Measurements from ENCODE around the gene ALPL.
A peak's percentile ranks its signal among the peaks of the same experiment; 100 is the strongest.

The ALPL gene

DNA sequence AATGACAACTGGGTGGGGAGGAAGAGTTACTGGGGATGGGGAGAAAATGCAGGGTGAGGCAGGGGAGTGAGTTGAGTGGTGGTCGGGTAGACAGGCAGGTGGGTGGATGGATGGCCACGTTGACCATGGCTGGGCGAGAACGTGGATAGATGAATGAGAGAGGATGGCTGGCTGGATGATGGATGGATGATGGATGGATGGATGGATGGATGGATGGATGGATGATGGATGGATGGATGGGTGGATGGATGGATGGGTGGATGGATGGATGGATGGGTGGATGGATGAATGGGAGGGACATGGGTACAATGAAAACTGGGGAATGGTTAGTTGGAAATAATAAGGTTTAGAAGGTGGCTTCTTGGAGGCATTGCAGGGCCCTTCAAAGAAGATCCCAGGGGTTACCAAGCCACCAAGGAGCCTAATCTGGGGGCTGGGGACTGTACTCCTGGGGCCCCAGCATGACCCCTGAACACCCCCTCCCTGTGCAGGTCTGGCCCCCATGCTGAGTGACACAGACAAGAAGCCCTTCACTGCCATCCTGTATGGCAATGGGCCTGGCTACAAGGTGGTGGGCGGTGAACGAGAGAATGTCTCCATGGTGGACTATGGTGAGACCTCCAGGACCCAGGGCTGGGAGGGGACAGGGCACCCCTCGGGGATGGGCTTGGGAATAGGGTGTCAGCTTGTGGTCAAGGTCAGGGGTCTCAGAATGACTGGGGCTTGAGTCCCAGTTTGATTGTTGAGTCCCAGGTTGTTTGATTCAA lies 67.0 kb downstream of the ALPL start:
- DNase-seq (ENCODE audit: low read depth, low spot score) = no peak

DNA sequence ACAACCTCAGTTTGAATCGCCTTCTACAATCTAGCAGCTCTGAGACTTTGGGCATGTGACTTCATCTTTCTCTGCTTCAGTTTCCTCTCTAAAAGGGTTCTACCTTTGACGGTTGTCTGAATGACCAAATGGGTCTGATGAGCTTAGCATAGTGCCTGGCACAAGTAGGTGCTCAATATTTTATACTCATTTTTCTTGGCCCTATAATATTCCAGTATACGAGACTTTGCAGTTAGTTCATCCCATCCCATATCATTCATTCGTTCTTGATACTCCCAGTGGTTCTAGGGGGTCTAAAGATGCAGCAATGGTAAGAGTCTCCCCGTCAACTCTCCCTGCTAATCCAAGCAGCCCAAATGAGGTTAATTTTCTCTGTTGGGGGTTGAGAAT lies 67.6 kb downstream of the ALPL start:
- no peak for DNase-seq (ENCODE audit: low read depth, low spot score)

DNA sequence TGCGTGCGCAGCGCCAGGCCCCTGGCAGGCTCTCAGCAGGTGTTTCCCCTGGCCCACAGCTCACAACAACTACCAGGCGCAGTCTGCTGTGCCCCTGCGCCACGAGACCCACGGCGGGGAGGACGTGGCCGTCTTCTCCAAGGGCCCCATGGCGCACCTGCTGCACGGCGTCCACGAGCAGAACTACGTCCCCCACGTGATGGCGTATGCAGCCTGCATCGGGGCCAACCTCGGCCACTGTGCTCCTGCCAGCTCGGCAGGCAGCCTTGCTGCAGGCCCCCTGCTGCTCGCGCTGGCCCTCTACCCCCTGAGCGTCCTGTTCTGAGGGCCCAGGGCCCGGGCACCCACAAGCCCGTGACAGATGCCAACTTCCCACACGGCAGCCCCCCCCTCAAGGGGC lies 68.1 kb downstream of the ALPL start:
- no peak for DNase-seq (ENCODE audit: low read depth, low spot score)

DNA sequence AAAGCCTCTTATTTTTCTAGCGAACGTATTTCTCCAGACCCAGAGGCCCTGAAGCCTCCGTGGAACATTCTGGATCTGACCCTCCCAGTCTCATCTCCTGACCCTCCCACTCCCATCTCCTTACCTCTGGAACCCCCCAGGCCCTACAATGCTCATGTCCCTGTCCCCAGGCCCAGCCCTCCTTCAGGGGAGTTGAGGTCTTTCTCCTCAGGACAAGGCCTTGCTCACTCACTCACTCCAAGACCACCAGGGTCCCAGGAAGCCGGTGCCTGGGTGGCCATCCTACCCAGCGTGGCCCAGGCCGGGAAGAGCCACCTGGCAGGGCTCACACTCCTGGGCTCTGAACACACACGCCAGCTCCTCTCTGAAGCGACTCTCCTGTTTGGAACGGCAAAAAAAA lies 68.7 kb downstream of the ALPL start:
- no peak for DNase-seq (ENCODE audit: low read depth, low spot score)

DNA sequence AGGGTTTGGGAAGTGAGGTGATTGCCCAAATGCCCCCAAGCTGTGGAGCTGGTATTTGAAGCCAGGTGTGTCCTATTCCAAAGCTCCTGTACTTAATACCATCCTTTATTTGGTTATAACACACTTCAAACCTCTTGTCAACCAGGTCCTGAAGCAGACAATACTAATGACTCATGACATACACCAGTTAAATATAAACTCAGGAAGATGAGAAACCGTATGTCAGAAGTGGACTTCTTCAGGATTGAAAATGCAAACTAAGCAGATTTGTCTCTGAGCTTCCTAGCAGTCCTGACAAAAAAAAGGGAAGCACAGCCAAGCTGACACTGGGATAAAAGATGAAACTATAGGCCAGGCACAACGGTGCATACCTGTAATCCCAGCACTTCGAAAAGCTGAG lies 70.6 kb downstream of the ALPL start:
- DNase-seq (ENCODE audit: low read depth, low spot score) = no peak

DNA sequence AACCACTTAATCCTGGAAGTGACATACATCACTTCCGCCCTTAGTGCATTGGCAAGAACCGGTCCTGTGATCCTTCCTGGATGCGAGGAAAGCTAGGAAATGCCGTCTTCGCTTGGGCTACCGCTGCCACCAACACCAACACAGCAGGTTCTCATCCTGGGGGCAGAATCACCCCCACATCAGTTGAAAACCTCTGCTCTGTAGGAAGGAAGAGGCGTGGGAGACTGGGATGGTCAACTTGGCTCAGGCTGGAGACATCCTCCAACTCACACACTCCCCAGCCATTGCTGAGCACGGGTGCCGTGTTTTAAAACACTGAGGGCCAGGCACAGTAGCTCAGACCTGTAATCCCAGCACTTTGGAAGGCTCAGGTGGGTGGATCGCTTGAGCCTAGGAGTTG lies 74.9 kb downstream of the ALPL start:
- DNase-seq (ENCODE audit: low read depth, low spot score) = no peak

DNA sequence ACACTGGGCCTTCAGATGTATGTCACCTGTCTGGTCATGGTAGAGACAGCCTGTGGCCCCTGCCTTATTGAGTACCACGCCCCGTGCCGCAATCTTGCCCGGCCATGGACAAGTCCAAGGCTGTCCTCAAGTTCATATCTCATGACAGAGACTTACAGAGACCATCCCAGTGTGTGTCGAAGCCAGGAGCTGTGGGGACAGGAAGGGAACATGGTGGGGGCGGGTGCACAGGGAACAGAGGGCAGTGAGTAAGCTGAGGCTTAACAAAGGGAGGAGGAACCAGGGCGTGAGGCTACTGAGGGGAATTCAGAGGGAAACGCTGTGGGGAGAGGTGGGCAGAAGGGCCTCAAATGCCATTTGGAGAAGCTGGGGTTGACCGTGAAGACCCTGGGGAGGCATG lies 75.8 kb downstream of the ALPL start:
- no peak for DNase-seq (ENCODE audit: low read depth, low spot score)

DNA sequence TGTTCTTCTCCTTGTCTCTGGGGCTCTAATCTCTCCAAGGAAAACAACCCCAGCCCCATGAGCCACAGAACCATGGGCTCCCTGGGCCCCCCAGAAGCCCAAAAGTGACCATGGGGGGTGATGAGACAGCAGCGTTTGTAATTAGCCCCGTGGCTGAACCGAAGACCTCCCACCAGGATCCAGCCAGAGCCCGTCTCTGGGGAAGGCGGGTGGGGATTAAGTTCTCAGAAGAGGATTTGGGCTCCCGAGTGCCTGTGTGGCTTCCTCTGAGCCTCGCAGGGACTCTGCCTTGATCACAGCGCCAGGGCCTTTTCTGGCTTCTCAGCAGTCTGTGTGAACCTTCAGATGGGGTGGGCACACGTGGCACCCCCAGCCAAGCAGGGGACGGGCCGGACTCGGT lies 77.0 kb downstream of the ALPL start:
- DNase-seq (ENCODE audit: low read depth, low spot score) = no peak

DNA sequence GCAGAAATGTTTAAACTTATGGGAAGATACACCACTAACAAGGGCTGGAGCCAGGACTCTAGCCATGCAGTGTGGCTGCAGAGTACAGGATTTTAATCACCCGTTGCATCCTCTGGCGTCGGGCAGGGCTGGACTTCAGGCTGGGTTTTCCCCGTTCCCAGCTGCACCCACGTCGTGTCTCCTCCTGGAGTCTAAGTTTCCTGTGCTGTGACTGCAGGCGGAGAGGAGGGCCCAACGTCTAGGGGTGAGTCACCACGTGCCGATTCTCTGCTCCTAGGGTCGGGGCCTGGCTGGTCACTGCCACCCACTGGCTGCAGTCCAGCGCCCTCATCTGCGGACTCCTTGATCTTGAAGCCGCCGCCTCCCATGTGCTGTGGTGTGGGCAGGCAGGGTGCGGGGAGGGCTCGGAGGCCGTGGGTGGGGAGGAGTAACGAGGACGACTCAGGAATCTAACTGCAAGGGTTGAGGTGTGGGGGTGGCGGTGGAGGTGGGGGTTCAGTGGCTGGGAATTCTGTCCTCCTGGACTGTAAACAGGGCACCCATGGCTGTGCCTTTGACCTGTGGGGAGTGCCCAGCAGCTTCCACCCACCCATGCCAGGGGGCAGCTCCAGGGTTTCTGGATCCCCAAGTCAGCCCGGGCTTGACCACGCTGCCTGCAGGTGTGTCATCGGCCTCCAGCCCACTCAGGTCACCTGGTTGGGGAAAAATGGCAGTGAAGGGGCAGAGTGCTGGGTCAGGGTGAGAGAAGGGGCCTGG lies 77.8 kb downstream of the ALPL start:
- DNase-seq (ENCODE audit: low read depth, low spot score) = peak; percentile 88

DNA sequence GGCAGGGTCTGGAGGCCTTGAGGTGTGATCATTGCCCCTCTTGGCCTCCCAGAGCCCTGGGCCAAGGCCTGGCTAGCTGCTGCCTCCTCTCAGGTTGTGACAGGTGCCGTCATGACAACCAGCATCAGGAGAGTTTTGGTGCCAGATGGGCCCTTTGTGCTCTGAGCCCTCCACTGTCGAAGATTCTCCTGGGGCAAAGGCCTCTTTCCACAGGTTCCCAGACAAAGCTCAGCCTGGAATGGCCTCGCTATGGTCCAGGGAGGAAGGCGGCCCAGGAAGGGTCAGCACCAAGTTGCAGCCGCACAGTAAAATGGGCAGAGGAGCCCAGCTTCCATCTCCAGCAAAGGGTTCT lies 78.4 kb downstream of the ALPL start:
- no peak for DNase-seq (ENCODE audit: low read depth, low spot score)

DNA sequence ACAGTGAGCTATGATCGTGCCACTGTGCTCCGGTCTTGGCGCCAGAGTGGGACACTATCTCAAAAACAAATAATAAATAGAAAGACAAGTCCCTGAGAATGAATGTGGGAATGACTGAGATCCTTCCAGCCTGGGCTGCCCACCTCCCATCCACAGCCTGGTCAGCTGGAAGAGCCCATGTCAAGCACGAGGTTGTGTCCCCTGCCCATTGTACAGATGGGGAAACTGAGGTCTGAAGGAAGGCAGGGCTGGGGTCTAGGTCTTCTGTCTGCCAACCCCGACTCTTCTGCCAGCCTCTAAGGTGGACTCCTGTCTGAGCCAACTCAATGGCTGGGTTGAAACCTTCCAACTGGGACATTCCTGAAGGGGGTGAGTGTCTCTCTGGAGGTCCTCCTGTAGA lies 80.4 kb downstream of the ALPL start:
- no peak for DNase-seq (ENCODE audit: low read depth, low spot score)

DNA sequence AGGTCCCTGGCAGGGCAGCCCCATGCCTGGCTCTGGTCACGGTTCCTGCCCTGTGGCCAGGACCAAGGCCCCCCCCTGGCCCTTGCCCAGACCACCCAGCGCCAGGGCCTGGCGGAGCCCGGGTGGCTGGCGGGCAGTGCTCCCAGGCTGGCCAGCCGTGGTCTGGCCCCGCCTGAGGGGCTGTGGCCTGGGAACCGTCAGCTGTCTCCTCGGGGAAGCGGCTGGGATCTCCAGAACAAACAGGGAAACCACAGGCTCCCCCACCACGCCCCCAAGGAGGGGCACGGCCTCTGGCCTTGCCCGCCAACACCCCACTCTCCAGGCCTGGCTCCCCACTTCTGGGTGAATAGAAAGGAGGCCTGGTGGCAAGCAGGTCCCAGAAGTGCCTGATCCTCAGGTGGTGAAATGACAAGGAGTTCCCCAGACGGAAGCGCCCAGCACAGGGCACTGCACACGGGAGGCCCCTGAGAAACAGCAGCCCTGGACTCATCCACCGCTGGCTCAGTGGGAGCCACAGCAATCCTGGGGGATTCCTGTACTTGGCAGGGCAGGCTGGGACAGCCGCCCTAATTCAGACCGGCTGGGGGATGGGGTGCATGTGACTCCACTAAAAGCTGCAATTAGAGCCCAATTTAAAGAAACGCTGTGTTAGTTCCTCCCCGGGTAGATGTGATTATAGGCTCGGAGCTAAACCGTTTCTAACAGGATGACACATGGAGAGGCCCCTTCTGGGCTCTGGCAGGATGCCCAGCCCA lies 81.1 kb downstream of the ALPL start:
- no peak for DNase-seq (ENCODE audit: low read depth, low spot score)

DNA sequence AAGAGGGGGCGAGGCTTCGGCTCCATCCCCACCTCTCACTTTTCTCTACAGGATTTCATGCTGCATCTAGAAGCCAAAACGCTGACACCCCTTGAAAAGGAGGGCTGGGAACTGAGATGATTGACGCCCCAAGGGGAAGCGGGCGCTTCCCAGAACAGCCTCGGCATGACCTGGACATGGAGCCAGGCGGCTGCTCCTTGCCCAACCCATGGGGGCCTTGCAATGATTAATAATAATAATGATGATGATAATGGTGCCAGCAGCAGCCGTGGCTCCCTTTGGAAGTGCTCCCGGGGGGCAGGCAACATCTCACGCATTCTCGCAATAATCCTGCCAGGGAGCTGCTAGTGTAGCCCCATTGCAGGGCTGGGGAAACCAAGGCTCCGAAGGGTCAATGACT lies 81.7 kb downstream of the ALPL start:
- DNase-seq (ENCODE audit: low read depth, low spot score) = no peak

DNA sequence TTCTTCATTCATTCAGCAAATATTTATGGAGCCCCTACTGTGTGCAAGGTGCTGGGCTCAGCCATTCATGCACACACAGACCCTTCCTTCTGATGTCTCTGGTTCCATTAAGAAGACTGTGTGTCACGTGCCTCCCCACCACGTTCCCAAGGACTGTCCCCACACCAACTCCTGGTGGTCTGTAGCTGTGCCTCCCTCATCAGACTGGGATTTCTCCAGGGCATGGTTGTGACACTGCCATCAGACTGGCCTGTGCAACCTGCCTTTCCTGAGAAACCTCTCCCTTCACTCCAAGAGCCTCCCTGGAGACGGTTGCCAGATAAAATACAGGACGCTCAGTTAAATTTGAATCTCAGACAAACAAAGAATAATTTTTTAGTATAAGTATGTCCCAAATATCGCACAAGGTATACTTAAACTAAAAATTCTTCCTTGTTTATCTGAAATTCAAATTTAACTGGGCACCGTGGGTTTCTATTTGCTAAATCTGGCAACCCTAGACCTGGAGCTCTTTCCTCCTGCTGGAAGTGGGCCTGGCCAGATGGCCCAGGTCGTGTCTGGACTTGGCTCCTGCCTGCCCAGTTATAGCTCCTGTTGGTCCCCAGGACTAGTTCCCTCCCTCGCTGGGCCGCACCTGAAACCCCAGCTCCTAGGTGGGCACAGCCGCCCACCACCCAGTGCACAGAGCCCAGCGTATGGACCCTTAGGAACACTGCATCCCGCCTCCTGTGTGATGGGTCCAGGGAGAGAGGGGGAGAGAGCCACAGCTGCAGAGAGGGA lies 83.1 kb downstream of the ALPL start:
- DNase-seq (ENCODE audit: low read depth, low spot score) = no peak

DNA sequence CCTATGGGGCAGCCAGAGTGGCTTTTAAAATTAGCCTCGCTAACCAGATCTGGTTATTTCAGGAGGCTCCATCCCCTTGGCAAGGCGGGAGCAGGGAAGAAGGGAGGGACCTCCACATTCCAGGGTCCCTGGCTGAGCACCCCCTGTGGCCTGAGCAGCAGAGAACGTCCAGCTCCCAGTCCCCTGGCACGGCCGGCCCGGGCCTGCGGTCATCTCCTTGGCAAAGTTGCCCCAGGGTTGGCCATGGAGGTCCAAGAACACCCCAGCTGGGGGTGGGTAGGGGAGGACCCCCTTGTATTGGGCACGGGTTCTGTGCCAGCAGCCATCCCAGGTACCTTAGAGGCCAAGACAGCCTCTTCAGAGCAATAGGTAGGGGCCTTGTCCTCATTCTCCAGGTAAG lies 84.0 kb downstream of the ALPL start:
- no peak for DNase-seq (ENCODE audit: low read depth, low spot score)

DNA sequence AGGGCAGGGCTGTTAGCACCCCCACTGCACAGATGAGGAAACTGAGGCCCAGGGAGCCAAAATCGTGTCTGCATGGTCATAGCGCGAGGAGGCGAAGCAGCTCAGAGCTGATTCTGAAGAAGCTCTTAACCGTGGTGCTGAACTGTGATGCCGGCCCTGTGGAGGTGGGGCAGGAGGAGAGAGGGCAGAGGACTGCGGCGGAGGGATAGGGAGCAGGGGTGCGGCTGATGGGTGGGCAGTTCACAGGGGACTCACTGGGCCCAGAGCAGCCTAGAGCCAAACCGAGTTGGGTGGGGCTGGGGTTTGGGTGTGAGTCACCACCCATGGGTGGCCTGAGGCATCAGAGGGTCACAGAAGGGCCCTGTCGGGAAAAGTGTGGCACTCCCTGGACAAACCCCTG lies 85.3 kb downstream of the ALPL start:
- DNase-seq (ENCODE audit: low read depth, low spot score) = peak; percentile 28

DNA sequence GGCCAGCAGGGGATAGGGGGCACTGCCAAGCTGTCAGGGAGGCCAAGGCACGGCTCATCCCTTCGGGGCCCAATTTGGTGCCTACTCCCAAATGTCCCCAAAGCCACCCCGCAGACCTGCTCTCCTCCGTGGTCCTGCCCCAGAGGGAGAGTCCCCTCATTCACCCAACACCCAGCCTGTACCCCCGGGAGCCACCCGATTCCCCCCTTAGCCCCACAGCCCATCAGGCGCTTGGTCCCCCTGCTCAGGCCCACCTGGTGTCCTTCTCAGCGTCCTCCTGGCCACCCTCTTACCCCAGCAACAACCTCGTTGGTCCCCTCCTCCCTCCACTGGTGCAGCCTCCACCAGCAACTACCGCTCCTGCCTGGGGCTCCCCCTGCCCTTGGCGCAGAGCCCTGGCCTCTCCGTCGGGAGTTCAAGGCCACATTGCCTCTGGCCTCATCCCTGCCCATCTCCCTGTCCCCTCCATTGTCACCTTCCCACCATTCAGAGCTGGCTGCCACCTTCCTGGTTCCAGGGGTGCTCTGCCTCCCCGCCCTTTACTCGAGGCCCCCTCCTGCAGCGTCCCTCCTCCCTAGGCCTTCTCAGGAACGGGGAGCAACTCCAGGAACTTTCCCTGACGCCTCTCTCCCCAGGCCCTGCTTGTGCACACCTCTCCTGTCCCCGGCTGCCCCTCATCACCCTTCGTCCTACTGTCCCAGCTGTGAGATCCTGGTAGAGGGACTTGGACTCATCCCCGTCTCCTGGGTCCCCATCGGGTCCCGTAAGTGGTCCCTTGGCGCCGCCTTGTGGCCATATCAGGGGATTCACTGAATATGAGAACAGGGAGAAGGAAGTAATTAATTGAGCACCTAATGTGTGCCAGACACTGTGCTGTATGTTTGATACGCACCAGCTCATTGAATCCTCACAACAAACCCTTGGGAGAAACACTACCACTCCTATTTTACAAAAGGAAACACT lies 86.0 kb downstream of the ALPL start:
- peak; percentile 69 for DNase-seq (ENCODE audit: low read depth, low spot score)

DNA sequence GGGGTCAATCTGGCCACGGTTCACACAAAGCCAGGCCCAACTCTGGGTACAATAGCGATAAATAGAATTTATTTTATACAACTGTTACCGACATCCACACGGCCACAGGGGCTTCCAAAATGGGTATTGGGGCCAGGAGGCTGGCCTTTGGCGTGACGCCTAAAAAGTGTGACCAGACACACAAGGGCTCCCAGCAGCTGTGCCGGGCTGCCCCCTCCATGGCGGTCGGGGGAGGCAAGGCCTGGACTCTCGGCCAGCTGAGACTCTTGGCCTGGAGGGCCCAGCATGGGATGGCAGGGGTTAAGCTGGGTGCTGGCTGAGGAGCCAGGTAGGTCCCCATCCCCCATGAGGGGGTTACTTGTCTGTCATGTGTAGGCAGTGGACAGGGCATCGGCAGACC lies 87.0 kb downstream of the ALPL start:
- no peak for DNase-seq (ENCODE audit: low read depth, low spot score)

DNA sequence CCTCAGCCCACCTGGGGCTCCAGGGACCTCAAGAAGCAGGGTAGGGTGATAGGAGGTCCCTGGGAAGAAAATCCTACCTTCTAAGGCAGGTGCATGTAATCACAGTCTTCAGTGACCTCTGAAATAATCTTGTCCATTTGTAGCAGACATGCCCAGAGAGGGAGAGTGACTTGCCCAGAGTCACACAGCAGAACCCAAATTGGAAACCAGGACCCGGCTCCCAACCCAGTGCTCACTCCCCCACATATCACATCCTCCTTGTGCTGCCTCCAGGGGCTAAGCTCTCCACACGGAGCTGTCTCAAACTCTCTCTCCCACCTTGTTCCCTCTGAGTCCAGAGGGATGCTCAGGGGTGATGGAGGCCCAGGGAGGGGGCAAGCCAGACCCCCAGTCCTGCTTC lies 87.4 kb downstream of the ALPL start:
- DNase-seq (ENCODE audit: low read depth, low spot score) = no peak

DNA sequence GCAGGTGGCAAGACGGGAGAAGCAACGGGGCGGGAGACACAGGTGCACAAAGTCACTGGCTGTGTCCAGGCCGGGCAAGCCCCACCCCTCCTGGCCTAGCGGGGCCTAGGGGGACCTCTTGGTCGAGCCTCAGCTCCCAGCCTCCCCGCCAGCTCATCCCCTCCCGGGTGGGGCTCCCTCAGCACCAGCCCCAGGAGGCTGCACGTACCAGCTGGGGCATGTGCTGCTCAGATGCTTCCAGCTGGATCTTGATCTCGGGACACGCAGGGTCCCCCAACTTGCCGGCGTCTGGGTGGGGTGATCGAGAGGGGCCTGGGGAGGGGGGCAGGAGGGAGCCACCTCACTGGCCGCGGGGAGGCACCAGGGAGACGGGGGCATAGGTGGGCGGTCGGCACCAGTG lies 88.5 kb downstream of the ALPL start:
- DNase-seq (ENCODE audit: low read depth, low spot score) = no peak

DNA sequence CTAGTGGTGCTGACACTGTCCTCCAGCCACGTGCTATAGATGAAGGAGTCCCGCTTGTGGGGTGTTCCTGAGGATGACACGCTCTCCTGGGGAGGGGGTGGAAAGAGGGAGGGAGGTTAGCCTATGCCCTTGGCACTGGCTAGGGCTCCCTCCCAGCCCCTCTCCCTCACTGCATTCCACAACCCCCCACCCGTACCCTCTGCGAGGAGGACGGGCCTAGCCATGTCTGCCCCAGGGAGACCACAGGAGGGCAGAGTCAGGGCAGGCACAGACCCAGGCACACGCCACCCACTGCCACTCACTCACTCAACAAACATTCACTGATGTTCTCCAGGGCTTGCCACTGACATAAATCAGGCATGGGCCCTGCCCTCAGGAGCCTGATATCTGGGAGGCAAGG lies 89.2 kb downstream of the ALPL start:
- DNase-seq (ENCODE audit: low read depth, low spot score) = no peak
